Prostate gland (tissue), 2 donors: Measurements from ENCODE around the gene FGFR4.

ENCODE experiments used
- POLR2A ChIP-seq: fragments of 450-650 bp; IDR thresholded peaks from one replicate; pipeline ENCODE4 v1.6.1; 2016; ENCODE audit warnings: antibody characterized with exemption, mild to moderate bottlenecking
- POLR2AphosphoS5 ChIP-seq: sonication (generic); formaldehyde crosslinking; IDR thresholded peaks from one replicate; pipeline ENCODE4 v1.6.1; 2017; ENCODE audit warnings: antibody characterized with exemption
- TF ChIP-seq, protein P1 (sequence below), 4 experiments: fragments of 200-600 bp in 2 of 4; fragments of 450-650 bp in 2 of 4; sonication (generic) in 2 of 4; IDR thresholded peaks; 1 replicate in 3 of 4; 2 replicates in 1 of 4; pipeline ENCODE4 v1.5.1; 2016 to 2019; ENCODE audit warnings: antibody characterized with exemption in 4 of 4, mild to moderate bottlenecking in 2 of 4, moderate library complexity in 2 of 4

DNA sequence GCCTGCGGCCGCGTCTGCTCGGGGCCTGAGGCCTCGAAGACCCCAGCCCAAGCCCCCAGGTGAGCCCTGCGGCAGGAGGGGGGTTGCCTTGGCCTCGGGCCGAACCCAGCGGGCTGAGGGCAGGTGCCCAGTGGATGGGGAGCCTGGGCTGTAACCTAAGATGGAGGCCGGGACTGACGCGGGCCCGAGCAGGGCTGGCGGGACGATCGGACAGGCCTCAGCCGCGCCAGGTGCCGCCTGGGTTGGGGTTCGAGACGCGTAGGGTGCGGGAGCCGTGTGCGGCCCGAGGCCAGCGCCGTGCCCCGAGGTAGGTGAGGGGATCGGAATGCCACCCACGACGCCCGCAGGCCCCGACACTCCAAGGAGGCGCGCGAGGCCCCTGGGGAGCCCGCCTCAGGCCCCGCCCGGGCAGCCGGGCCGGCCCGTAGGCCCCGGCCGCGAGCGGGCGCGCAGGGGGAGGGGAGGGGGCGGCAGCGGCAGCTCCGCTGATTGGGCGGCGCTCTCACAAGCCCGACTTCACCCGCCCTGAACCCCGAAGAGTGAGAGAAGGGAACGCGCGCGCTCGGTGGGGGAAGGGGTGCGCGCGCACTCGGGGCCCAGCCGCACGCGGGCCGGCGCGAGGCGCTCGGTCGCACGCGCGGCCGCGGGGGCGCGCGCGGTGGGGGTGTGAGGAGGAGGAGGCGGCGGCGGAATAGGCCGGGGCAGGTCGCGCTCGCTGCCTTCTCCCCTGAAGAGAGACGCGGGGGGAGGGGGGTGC lies 46.6 kb downstream of the FGFR4 start, which contains the start of gene NSD1:
- TF ChIP-seq, protein P1, sequence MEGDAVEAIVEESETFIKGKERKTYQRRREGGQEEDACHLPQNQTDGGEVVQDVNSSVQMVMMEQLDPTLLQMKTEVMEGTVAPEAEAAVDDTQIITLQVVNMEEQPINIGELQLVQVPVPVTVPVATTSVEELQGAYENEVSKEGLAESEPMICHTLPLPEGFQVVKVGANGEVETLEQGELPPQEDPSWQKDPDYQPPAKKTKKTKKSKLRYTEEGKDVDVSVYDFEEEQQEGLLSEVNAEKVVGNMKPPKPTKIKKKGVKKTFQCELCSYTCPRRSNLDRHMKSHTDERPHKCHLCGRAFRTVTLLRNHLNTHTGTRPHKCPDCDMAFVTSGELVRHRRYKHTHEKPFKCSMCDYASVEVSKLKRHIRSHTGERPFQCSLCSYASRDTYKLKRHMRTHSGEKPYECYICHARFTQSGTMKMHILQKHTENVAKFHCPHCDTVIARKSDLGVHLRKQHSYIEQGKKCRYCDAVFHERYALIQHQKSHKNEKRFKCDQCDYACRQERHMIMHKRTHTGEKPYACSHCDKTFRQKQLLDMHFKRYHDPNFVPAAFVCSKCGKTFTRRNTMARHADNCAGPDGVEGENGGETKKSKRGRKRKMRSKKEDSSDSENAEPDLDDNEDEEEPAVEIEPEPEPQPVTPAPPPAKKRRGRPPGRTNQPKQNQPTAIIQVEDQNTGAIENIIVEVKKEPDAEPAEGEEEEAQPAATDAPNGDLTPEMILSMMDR (IDR thresholded peaks at IDR 0.05): no peak
- TF ChIP-seq POLR2A (peak; percentile 46), POLR2AphosphoS5 (peak; percentile 33)
